H1 (cell line): Measurements from ENCODE around the gene GSE1. TPM values are rescaled to one million over a fixed set of nuclear protein-coding genes. Genes with fewer than 3 reads are reported as not detected.
A peak's percentile ranks its signal among the peaks of the same experiment; 100 is the strongest.

ENCODE experiments used
- CTCF ChIA-PET: fragments of 300-600 bp; sonication (Branson Sonifier 250); formaldehyde crosslinking; loops from one replicate; lab custom pipeline; 2021; ENCODE audit not compliant: partially characterized antibody; lab: Charles Lee
- POLR2A ChIA-PET: fragments of 300-600 bp; sonication (Branson Sonifier 250); formaldehyde crosslinking; loops from one replicate; lab custom pipeline; 2021; ENCODE audit warnings: inconsistent platforms; ENCODE audit not compliant: partially characterized antibody; lab: Charles Lee
- DNase-seq, 2 experiments: peaks; one replicate each; pipeline versions ENCODE4 v3.0.0 to v3.0.0-alpha.2; 2010 to 2022; ENCODE audit warnings: low spot score in 2 of 2, low read depth in 1 of 2, mixed read lengths in 1 of 2
- FAIRE-seq: peaks from 2 replicates; lab custom pipeline; 2011; peaks lifted over from hg19 to GRCh38; lab: Jason Lieb, UNC
- H2AFZ ChIP-seq: 2 replicates; pipeline ENCODE4 v1.8.1; 2012; ENCODE audit warnings: low read length, inconsistent platforms
- H2AK5ac ChIP-seq: 2 replicates; pipeline ENCODE4 v1.6.1; 2013; ENCODE audit warnings: low read depth, low read length
- H2BK120ac ChIP-seq: replicated peaks from 2 replicates; pipeline ENCODE3; 2013; ENCODE audit warnings: low read depth, low read length, inconsistent platforms
- H2BK12ac ChIP-seq: 2 replicates; pipeline ENCODE4 v1.6.1; 2013; ENCODE audit warnings: low read depth, low read length
- H2BK15ac ChIP-seq: 2 replicates; pipeline ENCODE4 v1.6.1; 2013; ENCODE audit warnings: low read length
- H2BK20ac ChIP-seq: 2 replicates; pipeline ENCODE4 v1.6.1; 2013; ENCODE audit warnings: low read length
- H2BK5ac ChIP-seq: 2 replicates; pipeline ENCODE4 v1.6.1; 2013; ENCODE audit warnings: low read depth, low read length
- H3K14ac ChIP-seq: 2 replicates; pipeline ENCODE4 v1.6.1; 2013; ENCODE audit warnings: inconsistent platforms; ENCODE audit not compliant: insufficient read length
- H3K18ac ChIP-seq: 2 replicates; pipeline ENCODE4 v1.6.1; 2013; ENCODE audit warnings: low read length; ENCODE audit errors: extremely low read depth
- H3K23ac ChIP-seq: 2 replicates; pipeline ENCODE4 v1.6.1; 2013; ENCODE audit warnings: inconsistent platforms; ENCODE audit not compliant: insufficient read length
- H3K23me2 ChIP-seq: 2 replicates; pipeline ENCODE4 v1.6.1; 2013; ENCODE audit warnings: low read depth, low read length
- H3K27ac ChIP-seq: 2 replicates; pipeline ENCODE4 v1.6.1; 2011; ENCODE audit warnings: low read depth, low read length, inconsistent platforms
- H3K27me3 ChIP-seq, 4 experiments: replicated peaks in 1 of 4; 1 replicate in 1 of 4; 2 replicates in 3 of 4; pipeline versions ENCODE4 v1.6.1 to v1.8.1; 2011 to 2013; ENCODE audit warnings: low read length in 3 of 4, mild to moderate bottlenecking in 3 of 4, inconsistent platforms in 2 of 4, mixed read lengths in 2 of 4, moderate library complexity in 1 of 4; ENCODE audit not compliant: control insufficient read depth in 3 of 4, insufficient read depth in 3 of 4; ENCODE audit errors: extremely low read depth in 1 of 4
- H3K36me3 ChIP-seq, 4 experiments: 2 replicates each; pipeline versions ENCODE4 v1.6.1 to v1.8.1; 2011 to 2013; ENCODE audit warnings: mild to moderate bottlenecking in 4 of 4, low read length in 3 of 4, moderate library complexity in 2 of 4, control low read depth in 1 of 4, inconsistent platforms in 1 of 4; ENCODE audit not compliant: insufficient read depth in 4 of 4, control insufficient read depth in 2 of 4
- H3K4ac ChIP-seq: replicated peaks from 2 replicates; pipeline ENCODE3; 2013; ENCODE audit warnings: low read length, low read depth, mixed read lengths, inconsistent platforms; ENCODE audit not compliant: insufficient read length
- H3K4me1 ChIP-seq, 4 experiments: replicated peaks in 1 of 4; 1 replicate in 1 of 4; 2 replicates in 3 of 4; pipeline versions ENCODE4 v1.6.1 to v1.8.1; 2011 to 2013; ENCODE audit warnings: low read length in 3 of 4, inconsistent platforms in 2 of 4, mixed read lengths in 1 of 4; ENCODE audit not compliant: insufficient read depth in 4 of 4, control insufficient read depth in 3 of 4
- H3K4me2 ChIP-seq, 2 experiments: 2 replicates each; pipeline versions ENCODE4 v1.6.1 to v1.8.1; 2011 to 2013; ENCODE audit warnings: low read depth in 2 of 2, low read length in 2 of 2, control low read depth in 1 of 2, inconsistent platforms in 1 of 2, mild to moderate bottlenecking in 1 of 2; ENCODE audit not compliant: insufficient read depth in 1 of 2
- H3K4me3 ChIP-seq, 4 experiments: fragments of 200-600, 300-600 bp in 1 of 4; sonication (generic), shearing (Covaris generic), sonication (Bioruptor Twin) in 1 of 4; 2 replicates each; pipeline versions ENCODE4 v1.5.1 to v1.8.1; 2011 to 2016; ENCODE audit warnings: low read length in 4 of 4, low read depth in 3 of 4, control low read depth in 2 of 4, inconsistent platforms in 2 of 4, mild to moderate bottlenecking in 2 of 4, mixed read lengths in 1 of 4, moderate library complexity in 1 of 4; ENCODE audit not compliant: insufficient read depth in 2 of 4; ENCODE audit errors: extremely low read depth in 1 of 4
- H3K56ac ChIP-seq: replicated peaks from 2 replicates; pipeline ENCODE3; 2013; ENCODE audit warnings: low read depth, mild to moderate bottlenecking, mixed read lengths, low read length, inconsistent platforms; ENCODE audit not compliant: insufficient read length
- H3K79me1 ChIP-seq: 2 replicates; pipeline ENCODE4 v1.6.1; 2013; ENCODE audit warnings: low read depth, low read length, control low read depth
- H3K79me2 ChIP-seq, 2 experiments: 2 replicates each; pipeline versions ENCODE4 v1.6.1 to v1.8.1; 2012 to 2013; ENCODE audit warnings: low read length in 2 of 2, mild to moderate bottlenecking in 2 of 2, inconsistent platforms in 1 of 2; ENCODE audit not compliant: insufficient read depth in 2 of 2, control insufficient read depth in 1 of 2
- H3K9ac ChIP-seq, 4 experiments: replicated peaks in 1 of 4; 1 replicate in 1 of 4; 2 replicates in 3 of 4; pipeline versions ENCODE4 v1.6.1 to v1.8.1; 2011 to 2013; ENCODE audit warnings: low read depth in 3 of 4, low read length in 3 of 4, control low read depth in 2 of 4, mild to moderate bottlenecking in 2 of 4, moderate library complexity in 2 of 4, inconsistent platforms in 1 of 4; ENCODE audit errors: extremely low read depth in 1 of 4
- H3K9me3 ChIP-seq, 2 experiments: 2 replicates each; pipeline versions ENCODE4 v1.6.1 to v1.8.1; 2012 to 2013; ENCODE audit warnings: mild to moderate bottlenecking in 2 of 2, moderate library complexity in 2 of 2, control low read depth in 1 of 2, inconsistent platforms in 1 of 2, low read depth in 1 of 2, low read length in 1 of 2, mixed read lengths in 1 of 2; ENCODE audit not compliant: insufficient read depth in 2 of 2
- H4K20me1 ChIP-seq, 2 experiments: replicated peaks in 1 of 2; 2 replicates each; pipeline versions ENCODE3 to v1.8.1; 2011 to 2013; ENCODE audit warnings: inconsistent platforms in 2 of 2, low read length in 2 of 2, mild to moderate bottlenecking in 1 of 2; ENCODE audit not compliant: insufficient read depth in 2 of 2, control insufficient read depth in 1 of 2
- H4K5ac ChIP-seq: 2 replicates; pipeline ENCODE4 v1.6.1; 2013; ENCODE audit warnings: low read length, low read depth, mixed read lengths, inconsistent platforms; ENCODE audit not compliant: insufficient read length
- H4K8ac ChIP-seq: 2 replicates; pipeline ENCODE4 v1.8.0; 2013; ENCODE audit warnings: mild to moderate bottlenecking, moderate library complexity, low read length, inconsistent platforms; ENCODE audit not compliant: insufficient read depth; ENCODE audit errors: extremely low read depth
- H4K91ac ChIP-seq: replicated peaks from 2 replicates; pipeline ENCODE3; 2013; ENCODE audit warnings: low read length, mixed read lengths, inconsistent platforms; ENCODE audit not compliant: insufficient read length
- ASH2L ChIP-seq: fragments of 200-600, 300-600 bp; sonication (generic); IDR thresholded peaks from one replicate; pipeline ENCODE4 v1.7.1; 2017; ENCODE audit warnings: low read length
- BCL11A ChIP-seq, 2 experiments: IDR thresholded peaks; one replicate each; pipeline ENCODE4 v1.6.1; 2011; ENCODE audit warnings: low read depth in 2 of 2, low read length in 2 of 2, mild to moderate bottlenecking in 2 of 2
- CHD1 ChIP-seq: IDR thresholded peaks from 2 replicates; pipeline ENCODE4 v1.6.1; 2012; ENCODE audit warnings: low read depth, low read length, improper control_type of control experiment
- CHD2 ChIP-seq: IDR thresholded peaks from 2 replicates; pipeline ENCODE4 v1.6.1; 2012; ENCODE audit warnings: low read length, improper control_type of control experiment
- GTF2F1 ChIP-seq: IDR thresholded peaks from 2 replicates; pipeline ENCODE4 v1.6.1; 2012; ENCODE audit warnings: low read depth, low read length, improper control_type of control experiment, borderline replicate concordance
- RBBP5 ChIP-seq: IDR thresholded peaks from 2 replicates; pipeline ENCODE4 v1.7.1; 2012; ENCODE audit warnings: low read depth, mild to moderate bottlenecking, inconsistent platforms, low read length, moderate library complexity, borderline replicate concordance
- SIN3A ChIP-seq, 2 experiments: IDR thresholded peaks in 1 of 2; conservative IDR thresholded peaks in 1 of 2; 2 replicates each; pipeline ENCODE4 v1.6.1; 2011 to 2012; ENCODE audit warnings: low read length in 2 of 2, improper control_type of control experiment in 1 of 2, low read depth in 1 of 2, mild to moderate bottlenecking in 1 of 2
- SUZ12 ChIP-seq: fragments of 200-600 bp; sonication (generic); IDR thresholded peaks from 2 replicates; pipeline ENCODE4 v1.6.1; 2012; ENCODE audit warnings: mild to moderate bottlenecking, inconsistent platforms, low read length, moderate library complexity, mixed read lengths
- WGBS, 2 experiments: shearing (Covaris generic) in 1 of 2; methylation state at CpG; one replicate each; pipeline versions ENCODE4 v1.1.6 to v1.1.7; 2013 to 2015; ENCODE audit warnings: low lambda C conversion rate in 2 of 2, mixed read lengths in 2 of 2, inconsistent platforms in 1 of 2, low coverage in 1 of 2, missing lambda C conversion rate in 1 of 2; ENCODE audit not compliant: insufficient replicate concordance in 2 of 2, insufficient coverage in 1 of 2, insufficient read length in 1 of 2; ENCODE audit errors: extremely low coverage in 1 of 2, missing lambda C conversion rate in 1 of 2; 5-methylcytosine and 5-hydroxymethylcytosine counted together
- polyA plus RNA-seq, 7 experiments: library from polyadenylated mRNA; depleted of rRNA in 3 of 7; stranded (reverse) in 5 of 7; unstranded in 2 of 7; fragments of >200 nt in 5 of 7; fragments of 200-250 nt in 2 of 7; gene quantifications; 1 replicate in 5 of 7; 2 replicates in 1 of 7; 4 replicates in 1 of 7; pipeline versions ENCODE4 v1.2.1 to v1.2.3, GENCODE V29; 2011 to 2013; ENCODE audit warnings: missing spikeins in 2 of 7, mixed read lengths in 2 of 7
- total RNA-seq: library from RNA; stranded (reverse); fragmentation: NEBNext Ultra II Directional; extraction: Animal tissue kit (Norgen Biotek cat#: 25700); gene quantifications from 2 replicates; pipeline ENCODE4 v1.2.1, GENCODE V29; 2021

The GSE1 gene
- total and polyA plus RNA-seq, 2 of the 8 experiments (the other 6 are each of a cell fraction or from before 2014, with no cell fraction given): 26.0 to 65.6 TPM

DNA sequence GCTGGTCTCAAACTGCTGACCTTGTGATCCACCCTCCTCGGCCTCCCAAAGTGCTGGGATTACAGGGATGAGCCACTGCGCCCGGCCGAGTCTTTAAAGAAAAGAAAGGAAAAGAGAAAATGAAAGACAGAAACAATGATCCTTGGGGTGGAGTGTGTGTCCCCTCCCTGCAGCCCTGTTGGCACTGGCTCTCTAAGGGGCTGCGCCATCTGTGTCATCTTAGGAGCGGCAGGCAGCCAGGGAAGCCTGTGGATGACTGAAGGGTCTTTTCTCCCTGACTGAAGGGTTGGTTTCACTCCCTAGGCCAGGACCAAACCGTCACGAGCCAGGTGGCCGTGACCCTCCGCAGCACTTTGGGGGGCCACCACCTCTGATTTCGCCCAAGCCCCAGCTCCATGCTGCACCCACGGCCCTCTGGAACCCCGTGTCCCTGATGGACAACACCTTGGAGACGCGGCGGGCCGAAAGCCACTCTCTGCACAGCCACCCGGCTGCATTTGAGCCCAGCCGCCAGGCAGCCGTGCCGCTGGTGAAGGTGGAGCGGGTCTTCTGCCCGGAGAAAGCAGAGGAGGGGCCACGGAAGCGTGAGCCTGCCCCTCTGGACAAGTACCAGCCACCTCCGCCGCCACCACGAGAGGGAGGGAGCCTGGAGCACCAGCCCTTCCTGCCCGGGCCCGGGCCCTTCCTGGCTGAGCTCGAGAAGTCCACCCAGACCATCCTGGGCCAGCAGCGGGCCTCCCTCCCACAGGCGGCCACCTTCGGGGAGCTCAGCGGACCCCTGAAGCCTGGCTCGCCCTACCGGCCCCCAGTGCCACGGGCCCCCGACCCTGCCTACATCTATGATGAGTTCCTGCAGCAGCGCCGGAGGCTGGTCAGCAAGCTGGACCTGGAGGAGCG lies 48.0 kb downstream of the GSE1 start:
- no peak overlapping the region for H4K91ac ChIP-seq
- H4K5ac ChIP-seq: no peak overlapping the region
- H3K56ac ChIP-seq: no peak overlapping the region
- H3K9me3 ChIP-seq: no peaks in the 10 kb centered on the region
- H3K23me2 ChIP-seq: no peaks in the 10 kb centered on the region
- H2BK20ac ChIP-seq: no peak overlapping the region
- H4K20me1 ChIP-seq: peaks cover 18 to 30% of the 10 kb centered on the region in 2 experiments
- no peak overlapping the region for H3K4me3 ChIP-seq
- no peaks in the 10 kb centered on the region for H3K79me2 ChIP-seq
- H2AK5ac ChIP-seq: no peak overlapping the region
- ChIA-PET CTCF (interaction anchor here (0.9 to 16.9 kb wide), 12 partner anchors 17 to 91 kb away, joined by 3 to 248 read pairs (median 6); partner anchors contain the start of gene GINS2), POLR2A (interaction anchor here (0.8 to 1.9 kb wide), 2 partner anchors 11 to 14 kb away, joined by 3 to 7 read pairs; no protein-coding TSS in a partner anchor)
- H3K4ac ChIP-seq: no peak overlapping the region
- H3K79me1 ChIP-seq: no peaks in the 10 kb centered on the region; the same call in 1 of the 2 replicates
- no peaks in the 10 kb centered on the region; a peak in 1 of 7 replicates for H3K4me1 ChIP-seq
- DNase-seq: no peak
- no peak overlapping the region for H3K27ac ChIP-seq
- H2AFZ ChIP-seq: no peak overlapping the region
- no peak overlapping the region for H2BK120ac ChIP-seq
- no peak overlapping the region for H3K4me2 ChIP-seq
- no peaks in the 10 kb centered on the region for H3K27me3 ChIP-seq
- H3K23ac ChIP-seq: no peak overlapping the region
- WGBS, 2 experiments: 94% methylated on average over 28 of the region's 42 CpGs; no CpG with 5 or more reads in 1 of the 2 experiments
- no peak overlapping the region; a peak in 1 of 7 replicates for H3K9ac ChIP-seq
- no peak overlapping the region for H3K14ac ChIP-seq
- peaks cover 41 to 82% (median 68%) of the 10 kb centered on the region in 4 experiments for H3K36me3 ChIP-seq
- no peak overlapping the region for H2BK5ac ChIP-seq
- no peak overlapping the region for H3K18ac ChIP-seq
- H2BK15ac ChIP-seq: no peak overlapping the region
- no peak for FAIRE-seq
- no peak overlapping the region for H2BK12ac ChIP-seq
- H4K8ac ChIP-seq: peak overlapping the region; percentile 82; the same call in 1 of the 2 replicates
- no peak for TF ChIP-seq CHD1
- no peak for TF ChIP-seq CHD2
- TF ChIP-seq GTF2F1: no peak
- TF ChIP-seq SIN3A (conservative IDR thresholded peaks at IDR 0.05 in 1 of 2, IDR thresholded peaks at IDR 0.05 in 1 of 2; ENCODE audit: low read depth in 1 of 2, low read length in 2 of 2): no peak
- no peak for TF ChIP-seq ASH2L
- no peak for TF ChIP-seq BCL11A (IDR thresholded peaks at IDR 0.05; ENCODE audit: low read depth in 2 of 2, low read length in 2 of 2)
- no peak for TF ChIP-seq SUZ12
- no peak for TF ChIP-seq RBBP5
